Astrocyte of the spinal cord (primary cell): ENCODE measurements around the gene LRIF1.

Experiments
- DNase-seq: peaks from one replicate; pipeline ENCODE4 v3.0.0; 2011; ENCODE audit warnings: low read depth, low spot score
- H3K4me3 ChIP-seq: 2 replicates; pipeline ENCODE4 v1.5.1; 2011; ENCODE audit warnings: low read depth, mild to moderate bottlenecking, low read length, moderate library complexity
- in situ Hi-C: cut with HindIII; loops from 2 replicates; pipeline ENCODE4 v1.10.0; 2017; ENCODE audit warnings: low sequenced_read_pairs
- TF ChIP-seq, protein P1 (sequence below): IDR thresholded peaks from 2 replicates; pipeline ENCODE4 v1.5.1; 2012; ENCODE audit warnings: low read depth, mild to moderate bottlenecking, low read length, inconsistent platforms

The LRIF1 gene

GRCh38 chr1:110899458-110899843, 64.3 kb downstream of the LRIF1 start:
- no peak overlapping the region for H3K4me3 ChIP-seq
- TF ChIP-seq, protein P1, sequence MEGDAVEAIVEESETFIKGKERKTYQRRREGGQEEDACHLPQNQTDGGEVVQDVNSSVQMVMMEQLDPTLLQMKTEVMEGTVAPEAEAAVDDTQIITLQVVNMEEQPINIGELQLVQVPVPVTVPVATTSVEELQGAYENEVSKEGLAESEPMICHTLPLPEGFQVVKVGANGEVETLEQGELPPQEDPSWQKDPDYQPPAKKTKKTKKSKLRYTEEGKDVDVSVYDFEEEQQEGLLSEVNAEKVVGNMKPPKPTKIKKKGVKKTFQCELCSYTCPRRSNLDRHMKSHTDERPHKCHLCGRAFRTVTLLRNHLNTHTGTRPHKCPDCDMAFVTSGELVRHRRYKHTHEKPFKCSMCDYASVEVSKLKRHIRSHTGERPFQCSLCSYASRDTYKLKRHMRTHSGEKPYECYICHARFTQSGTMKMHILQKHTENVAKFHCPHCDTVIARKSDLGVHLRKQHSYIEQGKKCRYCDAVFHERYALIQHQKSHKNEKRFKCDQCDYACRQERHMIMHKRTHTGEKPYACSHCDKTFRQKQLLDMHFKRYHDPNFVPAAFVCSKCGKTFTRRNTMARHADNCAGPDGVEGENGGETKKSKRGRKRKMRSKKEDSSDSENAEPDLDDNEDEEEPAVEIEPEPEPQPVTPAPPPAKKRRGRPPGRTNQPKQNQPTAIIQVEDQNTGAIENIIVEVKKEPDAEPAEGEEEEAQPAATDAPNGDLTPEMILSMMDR = no peak
- in situ Hi-C loops = no loop called here
- no peak for DNase-seq

DNA sequence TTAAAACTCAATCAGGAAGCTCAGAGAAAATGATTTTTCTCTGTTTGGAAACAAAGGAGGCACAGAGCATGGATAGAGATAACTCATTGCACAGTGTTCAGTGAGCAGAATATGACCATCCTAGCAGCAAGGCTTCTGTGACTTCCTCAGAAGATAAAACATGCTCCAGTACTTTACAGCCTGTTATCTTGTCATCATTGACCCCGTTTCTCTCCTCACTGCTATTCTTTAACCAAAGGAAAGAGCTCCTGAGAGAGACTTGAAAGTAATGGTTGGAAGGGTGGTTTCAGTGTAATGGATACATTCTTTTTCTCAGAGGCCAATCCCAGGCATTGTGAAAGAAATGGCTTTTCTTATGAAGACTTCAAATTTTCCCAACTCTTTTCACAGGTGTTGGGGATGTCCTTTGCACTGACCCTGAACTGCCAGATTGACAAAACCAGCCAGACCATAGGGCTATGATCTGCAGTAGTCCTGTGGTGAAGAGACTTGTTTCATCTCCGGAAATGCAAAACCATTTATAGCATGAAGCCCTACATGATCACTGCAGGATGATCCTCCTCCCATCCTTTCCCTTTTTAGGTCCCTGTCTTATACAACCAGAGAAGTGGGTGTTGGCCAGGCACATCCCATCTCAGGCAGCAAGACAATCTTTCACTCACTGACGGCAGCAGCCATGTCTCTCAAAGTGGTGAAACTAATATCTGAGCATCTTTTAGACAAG, 64.8 kb downstream of the LRIF1 start:
- no peak for DNase-seq
- TF ChIP-seq, protein P1 = no peak
- in situ Hi-C loops = no loop called here
- no peak overlapping the region for H3K4me3 ChIP-seq

- no peak overlapping the region for H3K4me3 ChIP-seq
- TF ChIP-seq, protein P1 = no peak
These were observed 66.0 kb downstream of the LRIF1 start for GRCh38 chr1:110897681-110898080.

More at GRCh38 chr1:110897681-110898080, 66.0 kb downstream of the LRIF1 start:
- in situ Hi-C loops = no loop called here
- DNase-seq = no peak
